Muscle of leg (tissue), 11 donors: ENCODE results near the gene ZDHHC14. TPM values are rescaled to one million over a fixed set of nuclear protein-coding genes. Genes with fewer than 3 reads are reported as not detected.
"Not testable (repeated sequence)": the region's sequence is repeated elsewhere in the genome, so short reads cannot be mapped to it uniquely, and the experiment has no call there.

Experiments used
- DNase-seq: peaks from one replicate; pipeline ENCODE4 v3.0.0; 2013
- H3K27ac ChIP-seq: one replicate; pipeline ENCODE4 v1.5.1; 2013; ENCODE audit warnings: mild to moderate bottlenecking, low read length, control low read depth
- H3K27me3 ChIP-seq: one replicate; pipeline ENCODE4 v1.6.1; 2013; ENCODE audit warnings: low read length; ENCODE audit not compliant: control insufficient read depth, insufficient read depth
- H3K36me3 ChIP-seq: one replicate; pipeline ENCODE4 v1.6.1; 2013; ENCODE audit warnings: low read length; ENCODE audit not compliant: control insufficient read depth, insufficient read depth
- H3K4me1 ChIP-seq: one replicate; pipeline ENCODE4 v1.6.1; 2013; ENCODE audit warnings: low read length; ENCODE audit not compliant: control insufficient read depth, insufficient read depth
- H3K4me3 ChIP-seq: one replicate; pipeline ENCODE4 v1.5.1; 2013; ENCODE audit warnings: low read length, control low read depth
- H3K9me3 ChIP-seq: replicated peaks from 2 replicates; pipeline ENCODE4 v1.6.1; 2013; ENCODE audit warnings: low read depth, low read length; ENCODE audit not compliant: control insufficient read depth
- WGBS: methylation state at CpG from one replicate; pipeline ENCODE4 v1.1.5; 2013; ENCODE audit warnings: missing lambda C conversion rate; ENCODE audit not compliant: insufficient coverage; 5-methylcytosine and 5-hydroxymethylcytosine counted together
- polyA plus RNA-seq, 8 donors: library from polyadenylated mRNA; unstranded; fragments of 120-200 nt; gene quantifications; one replicate each; pipeline versions ENCODE4 v1.2.1 to v1.2.3, GENCODE V29; 2013; ENCODE audit warnings: inconsistent platforms in 1 of 8, low replicate concordance in 1 of 8; ENCODE audit not compliant: insufficient read length in 8 of 8, insufficient read depth in 1 of 8
- total RNA-seq: library from RNA; stranded (reverse); fragments of 120-200 nt; gene quantifications from one replicate; pipeline ENCODE4 v1.2.4, GENCODE V29; 2013

ZDHHC14 gene
- total and polyA plus RNA-seq, 9 donors = 3.4 to 8.9 (median 5.7) TPM

- Histone ChIP-seq H3K4me3 (no peak overlapping the region), H3K9me3 (peaks cover 13% of the 10 kb centered on the region), H3K36me3 (no peaks in the 10 kb centered on the region), H3K27ac (no peak overlapping the region), H3K4me1 (no peaks in the 10 kb centered on the region), H3K27me3 (no peaks in the 10 kb centered on the region)
- no CpG with 5 or more reads among the region's 3 CpGs for WGBS
- DNase-seq = no peak
Observed at GRCh38 chr6:157569543-157569942, 188.6 kb downstream of the ZDHHC14 start.

GRCh38 chr6:157570104-157570503, 189.1 kb downstream of the ZDHHC14 start:
- no peak for DNase-seq
- WGBS = 75% methylated on average over 2 of the region's 4 CpGs

GRCh38 chr6:157570752-157571151, 189.8 kb downstream of the ZDHHC14 start:
- no peak for DNase-seq
- H3K27me3 ChIP-seq = no peaks in the 10 kb centered on the region
- H3K4me3 ChIP-seq = no peak overlapping the region
- no peaks in the 10 kb centered on the region for H3K4me1 ChIP-seq
- no peak overlapping the region for H3K27ac ChIP-seq
- peaks cover 13% of the 10 kb centered on the region for H3K9me3 ChIP-seq
- no peaks in the 10 kb centered on the region for H3K36me3 ChIP-seq

More at GRCh38 chr6:157570104-157570503, 189.1 kb downstream of the ZDHHC14 start:
- H3K9me3 ChIP-seq = peaks cover 13% of the 10 kb centered on the region
- no peak overlapping the region for H3K4me3 ChIP-seq
- H3K27ac ChIP-seq = no peak overlapping the region
- H3K4me1 ChIP-seq = no peaks in the 10 kb centered on the region
- H3K27me3 ChIP-seq = no peaks in the 10 kb centered on the region
- H3K36me3 ChIP-seq = no peaks in the 10 kb centered on the region

- no peaks in the 10 kb centered on the region for H3K36me3 ChIP-seq
- H3K4me1 ChIP-seq = no peaks in the 10 kb centered on the region
- H3K27me3 ChIP-seq = no peaks in the 10 kb centered on the region
- no peak overlapping the region for H3K4me3 ChIP-seq
- H3K9me3 ChIP-seq = peaks cover 9% of the 10 kb centered on the region
- DNase-seq = no peak
- no CpG with 5 or more reads among the region's 4 CpGs for whole genome bisulfite sequencing
- H3K27ac ChIP-seq = no peak overlapping the region
Observed at GRCh38 chr6:157571269-157571668, 190.3 kb downstream of the ZDHHC14 start.

GRCh38 chr6:157571950-157572349, 191.0 kb downstream of the ZDHHC14 start:
- 78% methylated on average over 2 of the region's 5 CpGs for WGBS
- H3K9me3 ChIP-seq = peaks cover 8% of the 10 kb centered on the region
- H3K4me3 ChIP-seq = no peak overlapping the region
- H3K36me3 ChIP-seq = no peaks in the 10 kb centered on the region
- H3K27ac ChIP-seq = no peak overlapping the region
- no peaks in the 10 kb centered on the region for H3K27me3 ChIP-seq
- H3K4me1 ChIP-seq = no peaks in the 10 kb centered on the region
- DNase-seq = no peak

GRCh38 chr6:157574851-157575424, 193.9 kb downstream of the ZDHHC14 start:
- WGBS = 68% methylated on average over 3 of the region's 5 CpGs
- no peak overlapping the region for H3K27ac ChIP-seq
- no peaks in the 10 kb centered on the region for H3K4me1 ChIP-seq
- H3K27me3 ChIP-seq = no peaks in the 10 kb centered on the region
- H3K4me3 ChIP-seq = no peak overlapping the region
- DNase-seq = no peak
- no peaks in the 10 kb centered on the region for H3K36me3 ChIP-seq
- H3K9me3 ChIP-seq = no peaks in the 10 kb centered on the region

- Histone ChIP-seq H3K4me1 (no peaks in the 10 kb centered on the region), H3K4me3 (no peak overlapping the region), H3K36me3 (no peaks in the 10 kb centered on the region), H3K27ac (no peak overlapping the region), H3K9me3 (no peaks in the 10 kb centered on the region), H3K27me3 (no peaks in the 10 kb centered on the region)
- 87% methylated on average over 2 of the region's 9 CpGs for WGBS
- DNase-seq = no peak
Observed at GRCh38 chr6:157575436-157576145, 194.6 kb downstream of the ZDHHC14 start.

- H3K4me1 ChIP-seq, H3K36me3 ChIP-seq, H3K4me3 ChIP-seq, H3K27ac ChIP-seq, DNase-seq, H3K9me3 ChIP-seq, H3K27me3 ChIP-seq: not testable (repeated sequence)
Observed at GRCh38 chr6:157576991-157577390, 196.0 kb downstream of the ZDHHC14 start.

- H3K4me1 ChIP-seq, H3K27ac ChIP-seq, DNase-seq, H3K36me3 ChIP-seq, H3K4me3 ChIP-seq, H3K27me3 ChIP-seq, H3K9me3 ChIP-seq: not testable (repeated sequence)
- no CpG with 5 or more reads among the region's 2 CpGs for WGBS
Observed at GRCh38 chr6:157578527-157578926, 197.5 kb downstream of the ZDHHC14 start.

- H3K36me3 ChIP-seq = no peaks in the 10 kb centered on the region
- peaks cover 6% of the 10 kb centered on the region for H3K9me3 ChIP-seq
- no peak overlapping the region for H3K27ac ChIP-seq
- DNase-seq = no peak
- H3K27me3 ChIP-seq = no peaks in the 10 kb centered on the region
- no peak overlapping the region for H3K4me3 ChIP-seq
- H3K4me1 ChIP-seq = no peaks in the 10 kb centered on the region
- no CpG with 5 or more reads among the region's 3 CpGs for WGBS
Observed at GRCh38 chr6:157579467-157580031, 198.6 kb downstream of the ZDHHC14 start.
